Measurements from ENCODE around the gene RHBDD2.
"Not testable (repeated sequence)": the region's sequence is repeated elsewhere in the genome, so short reads cannot be mapped to it uniquely, and the experiment has no call there.

The RHBDD2 gene

GRCh38 chr7:75878769-75879611 is at the start of gene RHBDD2:
Gene RHBDD2 (plus strand): TSS chr7:75879034. CDS start chr7:75879083, 49 bp downstream.
- peak; percentile 99 for DNase-seq (ENCODE audit: low spot score)
- FAIRE-seq: no peak

DNA sequence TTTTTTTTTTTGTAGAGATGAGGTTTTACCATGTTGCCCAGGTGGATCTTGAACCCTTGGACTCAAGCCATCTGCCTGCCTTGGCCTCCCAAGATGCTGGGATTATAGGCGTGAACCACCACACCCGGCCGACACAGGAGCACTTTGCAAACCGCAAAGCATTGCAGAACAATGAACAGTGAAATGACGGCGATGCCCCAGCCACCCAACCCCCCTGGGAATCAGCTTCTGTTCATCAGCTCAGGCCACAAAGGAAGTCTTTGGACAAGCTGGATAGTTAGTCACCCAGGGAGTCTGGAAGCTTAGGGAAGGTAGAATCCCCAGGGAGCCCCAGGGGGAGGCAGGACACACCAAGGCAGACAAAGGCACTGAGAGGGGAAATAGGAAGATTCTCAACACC is 49.2 kb upstream of the RHBDD2 start:
- peak; percentile 91 for DNase-seq (ENCODE audit: low spot score)
- peak; percentile 91 for FAIRE-seq

GRCh38 chr7:75830978-75831377 is 47.9 kb upstream of the RHBDD2 start:
- no peak for FAIRE-seq
- DNase-seq (ENCODE audit: low spot score): no peak

DNA sequence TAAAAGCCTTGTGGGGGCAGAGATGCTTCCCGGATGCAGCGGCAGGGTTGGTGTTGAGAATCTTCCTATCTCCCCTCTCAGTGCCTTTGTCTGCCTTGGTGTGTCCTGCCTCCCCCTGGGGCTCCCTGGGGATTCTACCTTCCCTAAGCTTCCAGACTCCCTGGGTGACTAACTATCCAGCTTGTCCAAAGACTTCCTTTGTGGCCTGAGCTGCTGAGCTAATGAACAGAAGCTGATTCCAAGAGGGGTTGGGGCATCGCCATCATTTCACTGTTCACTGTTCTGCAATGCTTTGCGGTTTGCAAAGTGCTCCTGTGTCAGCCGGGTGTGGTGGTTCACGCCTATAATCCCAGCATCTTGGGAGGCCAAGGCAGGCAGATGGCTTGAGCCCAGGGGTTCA is 45.2 kb upstream of the RHBDD2 start:
- FAIRE-seq (peak; percentile 98), DNase-seq (ENCODE audit: low spot score) (peak; percentile 67)

DNA sequence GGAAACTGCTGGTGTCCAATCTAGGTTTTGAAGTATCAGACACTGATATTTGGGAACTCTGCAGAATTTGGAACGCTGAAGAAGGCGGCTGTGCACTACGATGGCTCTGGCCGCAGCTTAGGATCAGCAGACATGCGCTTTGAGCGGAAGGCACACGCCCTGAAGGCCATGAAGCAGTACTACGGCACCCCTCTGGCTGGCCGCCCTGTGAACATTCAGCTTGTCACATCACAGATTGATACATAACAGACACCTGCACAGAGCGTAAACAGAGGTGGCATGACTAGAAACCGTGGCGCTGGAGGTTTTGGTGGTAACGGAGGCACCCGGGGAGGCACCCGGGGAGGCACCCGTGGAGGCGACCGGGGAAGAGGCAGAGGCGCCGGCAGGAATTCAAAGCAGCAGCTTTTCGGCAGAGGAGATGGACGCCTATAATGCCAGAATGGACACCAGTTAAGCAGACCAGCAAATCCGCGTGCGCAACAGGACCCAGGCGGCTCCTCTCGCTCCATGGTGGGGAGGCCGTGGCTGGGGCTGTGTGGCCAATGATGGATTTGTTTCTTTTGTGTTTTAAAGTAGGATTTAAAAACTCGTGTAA is 43.0 kb upstream of the RHBDD2 start:
- peak; percentile 46 for FAIRE-seq
- no peak for DNase-seq (ENCODE audit: low spot score)

DNA sequence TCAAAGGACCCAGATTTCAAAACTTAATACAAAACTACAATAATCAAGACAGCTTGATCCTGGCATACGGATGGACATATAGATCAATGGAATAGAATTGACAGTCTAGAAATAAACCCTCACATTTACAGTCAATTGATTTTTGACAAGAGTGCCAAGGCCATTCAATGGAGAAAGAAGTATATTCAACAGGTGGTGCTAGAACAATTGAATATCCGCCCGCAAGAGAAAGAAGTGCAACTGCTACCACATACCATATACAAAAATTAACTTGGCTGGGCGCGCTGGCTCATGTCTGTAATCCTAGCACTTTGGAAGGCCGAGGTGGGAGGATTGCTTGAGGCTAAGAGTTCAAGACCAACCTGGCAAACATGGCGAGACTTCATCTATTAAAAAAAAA is 42.0 kb upstream of the RHBDD2 start:
- FAIRE-seq (no peak), DNase-seq (ENCODE audit: low spot score) (no peak)

DNA sequence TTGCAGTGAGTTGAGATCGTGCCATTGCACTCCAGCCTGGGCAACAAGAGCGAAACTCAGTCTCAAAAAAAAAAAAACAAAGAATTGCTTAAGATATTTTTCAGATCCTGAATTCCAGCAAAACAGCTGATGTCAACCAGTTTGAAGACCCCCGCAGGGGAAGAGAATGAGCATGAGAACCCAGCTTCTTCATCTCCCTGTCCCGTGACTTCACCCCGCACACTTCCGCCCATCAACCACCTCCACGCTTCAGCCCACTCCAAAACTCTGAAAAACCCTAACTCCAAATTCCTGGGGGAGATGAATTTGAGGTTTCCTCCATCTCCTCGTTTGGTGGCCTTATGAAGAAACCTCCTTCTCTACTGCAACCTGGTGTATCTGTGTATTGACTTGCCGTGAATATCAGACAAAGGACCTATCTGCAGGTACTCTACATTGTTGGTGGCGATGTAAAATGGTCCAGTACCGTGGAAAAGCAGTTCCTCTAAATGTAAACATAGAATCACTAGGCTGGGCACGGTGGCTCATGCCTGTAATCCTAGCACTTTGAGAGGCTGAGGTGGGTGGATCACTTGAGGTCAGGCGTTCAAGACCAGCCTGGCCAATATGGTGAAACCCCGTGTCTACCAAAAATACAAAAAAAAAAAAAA is 40.4 kb upstream of the RHBDD2 start:
- DNase-seq (ENCODE audit: low spot score); FAIRE-seq: not testable (repeated sequence)

DNA sequence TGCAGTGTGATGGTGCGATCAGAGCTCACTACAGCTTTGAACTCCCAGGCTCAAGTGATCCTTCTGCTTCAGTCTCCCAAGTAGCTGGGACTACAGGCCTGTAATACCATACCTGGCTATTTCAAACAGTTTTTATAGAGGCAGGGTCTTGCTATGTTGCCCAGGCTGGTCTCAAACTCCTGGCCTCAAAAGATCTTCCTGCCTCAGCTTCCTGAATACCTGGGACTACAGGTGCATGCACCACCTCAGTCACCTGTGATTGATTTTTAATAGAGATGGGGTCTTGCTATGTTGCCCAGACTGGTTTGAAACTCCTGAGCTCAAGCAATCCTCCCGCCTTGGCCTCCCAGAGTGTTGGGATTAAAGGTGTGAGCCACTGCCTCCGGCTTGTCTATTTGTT is 38.8 kb upstream of the RHBDD2 start:
- FAIRE-seq (no peak), DNase-seq (ENCODE audit: low spot score) (no peak)

- DNase-seq (ENCODE audit: low spot score) (peak; percentile 66), FAIRE-seq (no peak)
Observed at GRCh38 chr7:75842836-75843446, 35.9 kb upstream of the RHBDD2 start.

GRCh38 chr7:75843613-75844116 is 35.2 kb upstream of the RHBDD2 start:
- DNase-seq (ENCODE audit: low spot score): no peak
- FAIRE-seq: no peak

- DNase-seq (ENCODE audit: low spot score) (no peak), FAIRE-seq (no peak)
Observed at GRCh38 chr7:75844158-75844557, 34.7 kb upstream of the RHBDD2 start.

- DNase-seq (ENCODE audit: low spot score); FAIRE-seq: not testable (repeated sequence)
Observed at GRCh38 chr7:75845132-75845531, 33.7 kb upstream of the RHBDD2 start.

DNA sequence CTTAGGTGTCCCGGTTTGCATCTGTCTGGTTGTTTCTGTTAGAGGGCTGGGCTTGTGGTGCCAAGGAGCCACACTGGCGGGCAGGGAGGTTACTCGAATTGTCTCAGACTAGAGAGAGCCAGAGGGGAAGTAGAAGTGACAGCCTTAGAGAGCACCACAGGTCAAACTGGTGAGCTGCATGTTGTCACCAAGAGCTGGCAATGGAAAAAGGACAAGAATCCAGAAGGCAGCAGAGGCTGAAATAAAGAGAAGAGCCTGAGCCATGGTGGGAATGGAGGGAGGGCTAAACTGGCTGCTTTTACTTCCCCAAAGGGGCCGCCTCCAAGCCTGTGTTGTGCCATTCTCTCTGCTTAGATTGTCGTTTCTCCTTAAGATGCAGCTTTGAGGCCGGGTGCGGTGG is 31.1 kb upstream of the RHBDD2 start:
- DNase-seq (ENCODE audit: low spot score): no peak
- FAIRE-seq: no peak

GRCh38 chr7:75849573-75849972 is 29.3 kb upstream of the RHBDD2 start:
- FAIRE-seq: no peak
- DNase-seq (ENCODE audit: low spot score): no peak

DNA sequence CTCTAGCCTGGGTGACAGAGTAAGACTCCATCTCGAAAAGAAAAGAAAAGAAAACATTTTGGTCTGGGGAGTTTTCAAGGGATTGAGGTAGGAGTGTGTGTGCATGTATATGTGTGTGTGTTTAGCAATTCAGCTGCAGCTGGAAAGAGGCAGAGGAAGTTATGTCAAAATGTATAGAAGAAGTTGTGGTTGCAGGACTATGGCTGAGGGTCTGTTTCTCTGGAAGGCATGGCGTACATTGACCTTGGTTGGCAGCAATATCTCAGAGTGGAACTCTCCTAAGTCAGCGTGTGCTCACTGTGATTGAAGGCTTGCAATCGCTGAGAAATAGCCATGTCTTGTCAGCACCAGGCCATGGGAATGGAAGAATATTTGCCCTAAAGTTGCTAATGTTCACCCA is 28.6 kb upstream of the RHBDD2 start:
- DNase-seq (ENCODE audit: low spot score) (no peak), FAIRE-seq (no peak)

- no peak for DNase-seq (ENCODE audit: low spot score)
- no peak for FAIRE-seq
Observed at GRCh38 chr7:75854233-75854632, 24.6 kb upstream of the RHBDD2 start.

DNA sequence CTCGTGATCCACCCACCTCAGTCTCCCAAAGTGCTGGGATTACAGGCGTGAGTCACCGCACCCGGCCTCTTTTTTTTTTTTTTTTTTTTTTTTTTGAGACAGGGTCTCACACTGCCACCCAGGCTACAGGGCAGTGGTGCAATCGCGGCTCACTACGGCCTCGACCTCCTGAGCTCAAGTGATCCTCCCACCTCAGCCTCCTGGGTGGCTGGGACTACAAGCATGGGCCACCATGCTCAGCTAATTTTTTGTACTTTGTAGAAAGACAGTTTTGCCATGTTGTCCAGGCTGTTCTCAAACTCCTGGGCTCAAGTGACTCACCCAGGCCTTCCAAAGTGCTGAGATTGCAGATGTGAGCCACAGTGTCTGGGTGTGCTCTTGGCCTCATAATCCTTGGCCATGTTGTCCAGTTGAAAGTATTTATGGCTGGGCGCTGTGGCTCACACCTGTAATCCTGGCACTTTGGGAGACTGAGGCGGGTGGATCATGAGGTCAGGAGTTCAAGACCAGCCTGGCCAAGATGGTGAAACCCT is 24.0 kb upstream of the RHBDD2 start:
- not testable (repeated sequence) for DNase-seq (ENCODE audit: low spot score); FAIRE-seq

DNA sequence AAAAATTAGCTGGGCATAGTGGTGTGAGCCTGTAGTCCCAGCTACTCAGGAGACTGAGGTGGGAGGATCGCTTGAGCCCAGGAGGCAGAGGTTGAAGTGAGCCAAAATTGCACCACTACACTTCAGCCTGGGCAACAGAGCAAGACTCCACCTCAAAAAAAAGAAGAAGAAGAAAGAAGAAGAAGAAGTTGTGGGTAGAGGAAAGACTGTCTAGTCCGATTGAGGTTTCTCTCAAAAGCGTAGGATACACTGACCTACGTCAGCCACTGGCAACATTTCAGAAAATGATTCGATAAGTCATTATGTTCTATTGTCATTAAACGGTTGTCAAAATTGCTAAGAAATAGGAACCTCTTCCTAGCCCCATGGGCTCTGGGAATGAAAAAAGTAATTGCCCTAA is 22.3 kb upstream of the RHBDD2 start:
- DNase-seq (ENCODE audit: low spot score): no peak
- FAIRE-seq: no peak

DNA sequence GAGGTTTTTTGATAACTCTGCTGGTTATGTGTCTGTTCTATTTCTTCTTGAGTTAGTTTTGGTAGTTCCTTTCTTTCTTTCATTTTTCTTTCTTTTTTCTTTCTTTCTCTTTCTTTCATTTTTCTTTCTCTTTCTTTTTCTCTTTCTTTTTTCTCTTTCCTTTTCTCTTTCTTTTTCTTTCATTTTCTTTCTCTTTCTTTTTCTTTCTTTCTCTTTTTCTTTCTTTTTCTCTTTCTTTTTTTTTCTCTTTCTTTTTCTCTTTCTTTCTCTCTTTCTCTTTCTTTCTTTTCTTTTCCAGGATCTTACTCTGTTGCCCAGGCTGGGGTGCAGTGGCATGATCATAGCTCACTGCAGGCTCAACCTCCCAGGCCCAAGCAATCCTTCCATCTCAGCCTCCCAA is 20.4 kb upstream of the RHBDD2 start:
- DNase-seq (ENCODE audit: low spot score): no peak
- no peak for FAIRE-seq

- no peak for FAIRE-seq
- DNase-seq (ENCODE audit: low spot score): no peak
Observed at GRCh38 chr7:75861636-75862035, 17.2 kb upstream of the RHBDD2 start.

DNA sequence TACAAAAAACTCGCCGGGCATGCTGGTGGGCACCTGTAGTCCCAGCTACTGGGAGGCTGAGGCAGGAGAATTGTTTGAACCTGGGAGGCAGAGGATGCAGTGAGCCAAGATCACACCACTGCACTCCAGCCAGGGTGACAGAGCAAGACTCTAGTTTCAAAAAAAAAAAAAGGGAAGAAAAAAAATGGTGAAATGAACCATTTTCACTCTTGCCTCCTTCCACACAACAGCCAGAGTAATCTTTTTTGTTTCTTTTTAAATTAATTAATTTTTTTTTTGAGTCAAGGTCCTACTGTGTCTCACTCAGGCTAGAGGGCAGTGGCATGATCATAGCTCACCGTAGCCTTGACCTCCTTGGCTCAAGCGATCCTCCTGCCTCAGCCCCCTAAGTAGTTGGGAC is 14.6 kb upstream of the RHBDD2 start:
- not testable (repeated sequence) for FAIRE-seq; DNase-seq (ENCODE audit: low spot score)

DNA sequence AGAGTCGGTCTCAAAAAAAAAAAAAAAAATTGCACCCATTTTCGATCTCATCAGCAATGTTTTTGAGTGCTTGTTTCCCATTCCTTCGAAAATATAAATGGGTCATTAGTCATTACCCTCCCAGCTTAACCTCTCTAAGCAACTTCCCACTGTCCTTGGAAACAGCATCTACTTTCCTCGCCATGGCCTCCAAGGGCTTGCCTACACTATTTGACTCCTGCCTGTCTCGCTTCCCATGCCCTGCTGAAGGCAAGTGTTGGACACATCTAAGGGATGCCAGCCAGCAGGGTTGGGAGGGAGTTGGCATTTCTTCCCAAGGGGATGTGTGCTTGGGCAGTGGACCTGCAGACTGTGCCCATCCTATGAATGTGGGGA is 12.7 kb upstream of the RHBDD2 start:
- no peak for DNase-seq (ENCODE audit: low spot score)
- FAIRE-seq: no peak

Measured in urothelium cell line (cell line).